ENCODE data around the gene CYBA.

GRCh38 chr16:88608076-88608475 is 42.8 kb downstream of the CYBA start:
- no peak for TF ChIP-seq CTCF (conservative IDR thresholded peaks at IDR 0.05)
- TF ChIP-seq ZFX (IDR thresholded peaks at IDR 0.05), result no peak

Measured in C4-2B (cell line).